Heart left ventricle (tissue), 13 donors: ENCODE data around the gene GPC6.

Source experiments
- POLR2A ChIP-seq, 2 donors: fragments of 450-650 bp; IDR thresholded peaks; one replicate each; pipeline ENCODE4 v1.6.1; 2017; ENCODE audit warnings: antibody characterized with exemption in 2 of 2, mild to moderate bottlenecking in 2 of 2, moderate library complexity in 2 of 2
- TF ChIP-seq, protein P1 (sequence below), 12 donors: fragments of 200-600 bp; sonication (generic) in 4 of 12; IDR thresholded peaks; one replicate each; pipeline versions ENCODE4 v1.5.0 to v1.8.0; 2018 to 2022; ENCODE audit warnings: antibody characterized with exemption in 12 of 12, mild to moderate bottlenecking in 5 of 12
- donor health status: ischemic (EF 13 %, LVEDD 7.1; RV severe dilation, severe dysfunction).
- donor health status: DM: no; HTN: yes; CAD: no.
- donor health status: DM: no; HTN: no; CAD: no.
- donor health status: ischemic (EF 25% LVEDD 6.9; RV normal size, moderate dysfunction).
- donor health status: ischemic (EF 25% LVEDD 5.7; RV mildly dilated, moderate dysfunction).
- donor health status: ischemic (EF 35%, LVEDD 5.7; RV mildly dilated, moderate dysfunction).
- donor health status: nonischemic (EF 11% LVEDD 7.7; RV severe dilation, severe dysfunction).
- donor health status: DM: yes; HTN: yes; CAD: no.
- donor health status: PGD.
- donor health status: ischemic (EF 29% LVEDD 5.4; RV normal size, mild dysfunction).
- donor health status: nonischemic (EF 23%, LVEDD 6.1; RV moderate dilation, normal function).

DNA sequence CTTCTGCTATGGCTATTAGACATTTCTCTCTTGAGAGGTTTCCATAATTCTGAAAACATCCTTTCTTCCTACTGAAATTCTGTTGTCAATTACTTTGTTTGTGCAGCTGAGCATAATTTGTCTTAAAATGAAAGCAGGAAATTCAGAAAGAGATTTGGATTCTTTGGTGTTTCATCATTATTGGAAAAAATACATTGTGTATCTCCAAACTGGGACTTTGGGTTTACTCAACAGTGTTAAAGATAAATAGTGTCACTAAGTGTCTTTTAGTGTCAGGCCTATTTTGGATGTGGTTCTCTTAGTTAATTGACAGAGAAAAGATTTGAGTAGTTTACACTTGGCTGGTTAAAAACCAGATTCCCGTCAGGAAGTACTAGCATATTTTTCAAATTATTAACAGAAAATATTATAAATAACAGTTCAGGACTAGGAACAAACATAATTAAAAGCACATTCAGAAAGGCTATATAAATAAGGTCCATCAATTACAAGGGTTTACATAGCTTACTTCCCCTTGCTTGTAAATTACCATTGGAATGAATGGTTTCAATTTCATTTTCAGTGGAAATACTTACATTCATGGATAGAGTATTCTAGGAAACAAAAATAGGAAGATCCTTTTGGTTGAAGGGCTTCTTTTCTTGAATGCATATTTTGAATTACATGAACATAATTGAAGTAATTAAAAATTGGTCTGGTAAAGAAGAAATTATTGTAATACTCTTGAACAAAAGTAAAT, 483.1 kb downstream of the GPC6 start:
- TF ChIP-seq, protein P1, sequence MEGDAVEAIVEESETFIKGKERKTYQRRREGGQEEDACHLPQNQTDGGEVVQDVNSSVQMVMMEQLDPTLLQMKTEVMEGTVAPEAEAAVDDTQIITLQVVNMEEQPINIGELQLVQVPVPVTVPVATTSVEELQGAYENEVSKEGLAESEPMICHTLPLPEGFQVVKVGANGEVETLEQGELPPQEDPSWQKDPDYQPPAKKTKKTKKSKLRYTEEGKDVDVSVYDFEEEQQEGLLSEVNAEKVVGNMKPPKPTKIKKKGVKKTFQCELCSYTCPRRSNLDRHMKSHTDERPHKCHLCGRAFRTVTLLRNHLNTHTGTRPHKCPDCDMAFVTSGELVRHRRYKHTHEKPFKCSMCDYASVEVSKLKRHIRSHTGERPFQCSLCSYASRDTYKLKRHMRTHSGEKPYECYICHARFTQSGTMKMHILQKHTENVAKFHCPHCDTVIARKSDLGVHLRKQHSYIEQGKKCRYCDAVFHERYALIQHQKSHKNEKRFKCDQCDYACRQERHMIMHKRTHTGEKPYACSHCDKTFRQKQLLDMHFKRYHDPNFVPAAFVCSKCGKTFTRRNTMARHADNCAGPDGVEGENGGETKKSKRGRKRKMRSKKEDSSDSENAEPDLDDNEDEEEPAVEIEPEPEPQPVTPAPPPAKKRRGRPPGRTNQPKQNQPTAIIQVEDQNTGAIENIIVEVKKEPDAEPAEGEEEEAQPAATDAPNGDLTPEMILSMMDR (IDR thresholded peaks at IDR 0.05), result no peak
- TF ChIP-seq POLR2A (IDR thresholded peaks at IDR 0.05), result no peak
